ENCODE data around the gene FIG4. TPM values are rescaled to one million over a fixed set of nuclear protein-coding genes. Genes with fewer than 3 reads are reported as not detected.

The FIG4 gene
- total and polyA plus RNA-seq, 2 of the 4 experiments (the other 2 are of a cell fraction), result 12.1 to 15.4 TPM

- H3K27ac ChIP-seq (ENCODE audit: insufficient read depth, low read length), result no peak overlapping the region
- H2BK5ac ChIP-seq (ENCODE audit: low read depth, low read length, poor library complexity, severe bottlenecking), result no peak overlapping the region
- ChIA-PET CTCF (interaction anchor here (0.6 to 2.5 kb wide), 3 partner anchors 9 to 325 kb away, joined by 4 to 15 read pairs (median 5); no protein-coding TSS in a partner anchor), POLR2A (ENCODE audit: unreplicated experiment) (no interaction called here)
- H3K4ac ChIP-seq (ENCODE audit: low read depth, low read length), result no peak overlapping the region
- no peak overlapping the region for H2BK120ac ChIP-seq (ENCODE audit: low read depth, low read length)
- H3K79me1 ChIP-seq (ENCODE audit: low read depth in 1 of 2, low read length in 2 of 2), result peaks cover 5 to 7% of the 10 kb centered on the region in 2 experiments; a peak in 3 of 4 replicates
- H4K8ac ChIP-seq (ENCODE audit: low read depth in 2 of 2, low read length in 2 of 2), result no peak overlapping the region
- H2BK15ac ChIP-seq (ENCODE audit: low read depth, low read length), result no peak overlapping the region
- no peaks in the 10 kb centered on the region for H3K4me1 ChIP-seq (ENCODE audit: control insufficient read depth, insufficient read depth, low read length)
- no peak overlapping the region for H3K23ac ChIP-seq (ENCODE audit: low read depth, low read length)
- no peak overlapping the region for H2AK5ac ChIP-seq (ENCODE audit: low read depth, low read length)
- H3K9ac ChIP-seq (ENCODE audit: low read depth, low read length), result no peak overlapping the region
- no TSS peak for BruUV-seq (replicated peaks)
- H3K9me3 ChIP-seq (ENCODE audit: control insufficient read depth, insufficient read depth, low read length), result no peaks in the 10 kb centered on the region
- no peak overlapping the region for H3K14ac ChIP-seq (replicated peaks; ENCODE audit: low read depth, low read length)
- H4K5ac ChIP-seq (ENCODE audit: low read depth, low read length), result no peak overlapping the region
- intact Hi-C loops (cut with micrococcal nuclease) (no loop called here), dilution Hi-C loops (cut with HindIII; ENCODE audit: low sequenced_read_pairs, unreplicated experiment) (loop anchor here (25.0 kb wide), 1 partner anchor 323 kb away; no protein-coding TSS in a partner anchor), in situ Hi-C loops (cut with MboI; ENCODE audit: low sequenced_read_pairs) (no loop called here)
- no peaks in the 10 kb centered on the region for H3K27me3 ChIP-seq (ENCODE audit: control insufficient read depth, insufficient read depth, low read length)
- H4K20me1 ChIP-seq (ENCODE audit: insufficient read depth, low read length), result no peaks in the 10 kb centered on the region
- no peak overlapping the region for H2AFZ ChIP-seq (replicated peaks; ENCODE audit: low read length, poor library complexity)
- WGBS, 2 experiments (ENCODE audit: extremely low coverage in 2 of 2, insufficient read length in 1 of 2), result no CpG with 5 or more reads among the region's 1 CpG
- H3K36me3 ChIP-seq (ENCODE audit: control insufficient read depth, insufficient read depth, low read length), result no peaks in the 10 kb centered on the region; the same call in 1 of the 2 replicates
- DNase-seq, result no peak
- no peak overlapping the region for H3K56ac ChIP-seq (ENCODE audit: extremely low read depth, insufficient read depth, low read length)
- H2AK9ac ChIP-seq (replicated peaks; ENCODE audit: low read depth, low read length, poor library complexity), result no peak overlapping the region
- no peak for ATAC-seq (ENCODE audit: low read depth)
- TF ChIP-seq MAFK (IDR thresholded peaks at IDR 0.05; ENCODE audit: low read depth, low read length) (no peak), SMC3 (IDR thresholded peaks at IDR 0.05; ENCODE audit: low read depth, low read length) (no peak), MXI1 (IDR thresholded peaks at IDR 0.05; ENCODE audit: borderline replicate concordance, low read depth, low read length) (no peak), MAZ (IDR thresholded peaks at IDR 0.05; ENCODE audit: borderline replicate concordance, low read depth, low read length) (no peak), USF2 (IDR thresholded peaks at IDR 0.05; ENCODE audit: low read depth, low read length) (no peak), RFX5 (IDR thresholded peaks at IDR 0.05; ENCODE audit: low read depth, low read length) (no peak)
- TF ChIP-seq, protein P1, sequence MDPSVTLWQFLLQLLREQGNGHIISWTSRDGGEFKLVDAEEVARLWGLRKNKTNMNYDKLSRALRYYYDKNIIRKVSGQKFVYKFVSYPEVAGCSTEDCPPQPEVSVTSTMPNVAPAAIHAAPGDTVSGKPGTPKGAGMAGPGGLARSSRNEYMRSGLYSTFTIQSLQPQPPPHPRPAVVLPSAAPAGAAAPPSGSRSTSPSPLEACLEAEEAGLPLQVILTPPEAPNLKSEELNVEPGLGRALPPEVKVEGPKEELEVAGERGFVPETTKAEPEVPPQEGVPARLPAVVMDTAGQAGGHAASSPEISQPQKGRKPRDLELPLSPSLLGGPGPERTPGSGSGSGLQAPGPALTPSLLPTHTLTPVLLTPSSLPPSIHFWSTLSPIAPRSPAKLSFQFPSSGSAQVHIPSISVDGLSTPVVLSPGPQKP (IDR thresholded peaks at IDR 0.05; ENCODE audit: borderline replicate concordance, low read depth, low read length), result no peak
- H2BK20ac ChIP-seq (ENCODE audit: low read depth, low read length), result no peak overlapping the region
- no peak overlapping the region for H4K91ac ChIP-seq (ENCODE audit: insufficient read depth, low read depth, low read length)
- no peak overlapping the region for H3K4me2 ChIP-seq (ENCODE audit: low read depth, low read length)
- H3K4me3 ChIP-seq (ENCODE audit: insufficient read depth, low read depth, low read length), result no peak overlapping the region
- no peak overlapping the region for H3K18ac ChIP-seq (ENCODE audit: low read depth, low read length)
- H3K9me1 ChIP-seq (ENCODE audit: insufficient read depth, low read length), result peaks cover 9% of the 10 kb centered on the region; the same call in 1 of the 2 replicates
These were observed 23.5 kb downstream of the FIG4 start for GRCh38 chr6:109714611-109715010.
